ENCODE data around the gene ZNF529.

Gene ZNF529

DNA sequence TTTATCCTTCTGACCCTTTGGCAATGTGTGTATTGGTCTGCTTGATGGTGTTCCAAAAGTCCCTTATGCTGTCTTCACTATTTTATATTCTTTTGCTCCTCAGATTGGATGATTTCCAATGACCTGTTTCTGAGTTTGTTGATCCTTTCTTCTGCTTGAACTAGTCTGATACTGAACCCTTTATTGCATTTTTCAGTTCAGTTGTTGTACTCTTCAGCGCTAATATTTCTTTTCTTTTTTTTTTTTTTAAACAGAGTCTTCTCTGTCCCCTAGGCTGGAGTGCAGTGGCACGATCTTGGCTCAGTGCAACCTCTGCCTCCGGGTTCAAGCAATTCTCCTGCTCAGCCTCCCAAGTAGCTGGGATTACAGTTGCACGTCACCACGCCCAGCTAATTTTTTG, 71.1 kb downstream of the ZNF529 start:
- TF ChIP-seq, protein P1, sequence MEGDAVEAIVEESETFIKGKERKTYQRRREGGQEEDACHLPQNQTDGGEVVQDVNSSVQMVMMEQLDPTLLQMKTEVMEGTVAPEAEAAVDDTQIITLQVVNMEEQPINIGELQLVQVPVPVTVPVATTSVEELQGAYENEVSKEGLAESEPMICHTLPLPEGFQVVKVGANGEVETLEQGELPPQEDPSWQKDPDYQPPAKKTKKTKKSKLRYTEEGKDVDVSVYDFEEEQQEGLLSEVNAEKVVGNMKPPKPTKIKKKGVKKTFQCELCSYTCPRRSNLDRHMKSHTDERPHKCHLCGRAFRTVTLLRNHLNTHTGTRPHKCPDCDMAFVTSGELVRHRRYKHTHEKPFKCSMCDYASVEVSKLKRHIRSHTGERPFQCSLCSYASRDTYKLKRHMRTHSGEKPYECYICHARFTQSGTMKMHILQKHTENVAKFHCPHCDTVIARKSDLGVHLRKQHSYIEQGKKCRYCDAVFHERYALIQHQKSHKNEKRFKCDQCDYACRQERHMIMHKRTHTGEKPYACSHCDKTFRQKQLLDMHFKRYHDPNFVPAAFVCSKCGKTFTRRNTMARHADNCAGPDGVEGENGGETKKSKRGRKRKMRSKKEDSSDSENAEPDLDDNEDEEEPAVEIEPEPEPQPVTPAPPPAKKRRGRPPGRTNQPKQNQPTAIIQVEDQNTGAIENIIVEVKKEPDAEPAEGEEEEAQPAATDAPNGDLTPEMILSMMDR (IDR thresholded peaks at IDR 0.05): no peak
- TF ChIP-seq ZFX (IDR thresholded peaks at IDR 0.05; ENCODE audit: borderline replicate concordance): no peak
- no peak overlapping the region for H3K27ac ChIP-seq

DNA sequence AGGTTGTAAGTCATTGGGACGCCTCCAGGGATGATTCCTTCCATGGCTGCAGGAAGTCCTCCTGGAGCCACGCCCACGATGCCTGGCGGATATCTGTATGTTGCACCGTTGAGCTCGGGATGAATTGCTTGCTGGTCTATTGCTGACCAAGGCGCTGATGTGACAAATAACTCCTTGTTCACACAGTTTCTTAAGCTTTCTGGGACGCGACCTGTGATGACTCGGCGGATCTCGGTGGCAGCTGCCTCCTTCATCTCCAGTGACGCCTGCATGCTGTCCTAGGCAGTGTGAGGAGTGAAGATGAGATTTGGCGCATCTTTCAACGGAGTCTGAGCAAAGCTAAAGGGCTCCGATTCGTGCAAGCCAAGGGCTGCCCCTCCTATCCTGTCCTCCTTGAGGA, 76.1 kb downstream of the ZNF529 start:
- no peak for TF ChIP-seq ZFX (IDR thresholded peaks at IDR 0.05; ENCODE audit: borderline replicate concordance)
- TF ChIP-seq, protein P1 (IDR thresholded peaks at IDR 0.05): no peak
- no peak overlapping the region for H3K27ac ChIP-seq
